Progenitor cell of endocrine pancreas (in vitro differentiated cells): Measurements from ENCODE around the gene PARP9. TPM values are rescaled to one million over a fixed set of nuclear protein-coding genes. Genes with fewer than 3 reads are reported as not detected.

Experiments
- DNase-seq: peaks from one replicate; pipeline ENCODE4 v3.0.0; 2021; ENCODE audit warnings: low spot score; ENCODE audit not compliant: unreplicated experiment
- H3K27ac Mint-ChIP-seq: 2 replicates; pipeline ENCODE4 v1.8.0; 2021; ENCODE audit warnings: mild to moderate bottlenecking, moderate library complexity, mixed read lengths
- H3K27me3 Mint-ChIP-seq: 2 replicates; pipeline ENCODE4 v1.8.0; 2021; ENCODE audit warnings: mixed read lengths
- H3K36me3 Mint-ChIP-seq: 2 replicates; pipeline ENCODE4 v1.8.0; 2022; ENCODE audit warnings: mixed read lengths; ENCODE audit not compliant: insufficient read depth
- H3K4me1 Mint-ChIP-seq: 2 replicates; pipeline ENCODE4 v1.8.0; 2021; ENCODE audit warnings: low read depth, mixed read lengths
- H3K4me3 Mint-ChIP-seq: 2 replicates; pipeline ENCODE4 v1.8.0; 2021; ENCODE audit warnings: low read depth, mild to moderate bottlenecking, moderate library complexity, mixed read lengths
- H3K9me3 Mint-ChIP-seq: 2 replicates; pipeline ENCODE4 v1.8.0; 2021; ENCODE audit warnings: low read depth, mixed read lengths
- total RNA-seq: library from RNA; stranded (reverse); gene quantifications from 2 replicates; pipeline ENCODE4 v1.2.1, GENCODE V29; 2021
- TF ChIP-seq, protein P1 (sequence below): fragments of 200-600 bp; sonication (generic); IDR thresholded peaks from one replicate; pipeline ENCODE4 v1.5.0; 2021; ENCODE audit warnings: antibody characterized with exemption, mild to moderate bottlenecking; ENCODE audit not compliant: unreplicated experiment

Gene PARP9
- total RNA-seq, 1 donor from 2014 or later: 11.3 TPM

DNA sequence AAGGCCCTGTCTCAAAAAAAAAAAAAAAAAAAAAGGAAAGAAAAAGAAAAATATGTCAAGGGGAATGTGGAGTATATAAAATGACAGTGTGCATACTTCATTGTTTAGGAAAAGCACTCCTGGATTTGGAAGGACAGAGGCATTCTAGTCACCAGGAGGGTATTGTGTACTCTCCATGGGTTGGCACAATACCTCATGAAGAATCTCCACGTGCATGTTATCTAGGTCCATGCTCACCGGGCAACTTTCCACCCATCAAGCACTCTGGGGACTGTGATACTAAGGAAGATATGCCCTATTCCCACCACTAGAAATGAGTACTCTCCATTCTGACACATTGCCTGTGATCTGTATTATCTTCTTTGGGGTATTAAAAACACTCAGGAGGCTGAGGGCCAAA, 33.9 kb downstream of the PARP9 start:
- Mint-ChIP-seq H3K36me3 (peaks cover 5% of the 10 kb centered on the region), H3K27ac (no peak overlapping the region), H3K4me1 (no peaks in the 10 kb centered on the region), H3K4me3 (no peak overlapping the region), H3K9me3 (no peaks in the 10 kb centered on the region), H3K27me3 (no peaks in the 10 kb centered on the region)
- no peak for DNase-seq
- TF ChIP-seq, protein P1, sequence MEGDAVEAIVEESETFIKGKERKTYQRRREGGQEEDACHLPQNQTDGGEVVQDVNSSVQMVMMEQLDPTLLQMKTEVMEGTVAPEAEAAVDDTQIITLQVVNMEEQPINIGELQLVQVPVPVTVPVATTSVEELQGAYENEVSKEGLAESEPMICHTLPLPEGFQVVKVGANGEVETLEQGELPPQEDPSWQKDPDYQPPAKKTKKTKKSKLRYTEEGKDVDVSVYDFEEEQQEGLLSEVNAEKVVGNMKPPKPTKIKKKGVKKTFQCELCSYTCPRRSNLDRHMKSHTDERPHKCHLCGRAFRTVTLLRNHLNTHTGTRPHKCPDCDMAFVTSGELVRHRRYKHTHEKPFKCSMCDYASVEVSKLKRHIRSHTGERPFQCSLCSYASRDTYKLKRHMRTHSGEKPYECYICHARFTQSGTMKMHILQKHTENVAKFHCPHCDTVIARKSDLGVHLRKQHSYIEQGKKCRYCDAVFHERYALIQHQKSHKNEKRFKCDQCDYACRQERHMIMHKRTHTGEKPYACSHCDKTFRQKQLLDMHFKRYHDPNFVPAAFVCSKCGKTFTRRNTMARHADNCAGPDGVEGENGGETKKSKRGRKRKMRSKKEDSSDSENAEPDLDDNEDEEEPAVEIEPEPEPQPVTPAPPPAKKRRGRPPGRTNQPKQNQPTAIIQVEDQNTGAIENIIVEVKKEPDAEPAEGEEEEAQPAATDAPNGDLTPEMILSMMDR: no peak

DNA sequence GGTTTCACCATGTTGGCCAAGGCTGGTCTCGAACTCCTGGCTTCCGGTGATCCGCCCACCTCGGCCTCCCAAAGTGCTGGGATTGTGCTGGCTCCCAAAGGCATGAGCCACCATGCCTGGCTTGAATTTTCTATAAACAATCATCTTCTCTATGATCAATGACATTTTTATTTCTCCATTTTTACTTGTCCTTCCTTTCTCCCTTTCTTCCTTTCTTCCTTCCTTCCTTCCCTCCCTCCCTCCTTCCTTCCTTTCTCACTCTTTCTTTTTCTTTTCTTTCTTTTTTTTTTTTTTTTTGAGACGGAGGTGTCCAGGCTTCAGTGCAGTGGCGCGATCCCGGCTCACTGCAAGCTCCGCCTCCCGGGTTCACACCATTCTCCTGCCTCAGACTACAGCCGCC, 40.8 kb downstream of the PARP9 start:
- no peaks in the 10 kb centered on the region for H3K4me1 Mint-ChIP-seq
- TF ChIP-seq, protein P1: no peak
- DNase-seq: no peak
- no peak overlapping the region for H3K4me3 Mint-ChIP-seq
- no peaks in the 10 kb centered on the region for H3K27me3 Mint-ChIP-seq
- no peak overlapping the region for H3K27ac Mint-ChIP-seq
- no peaks in the 10 kb centered on the region for H3K36me3 Mint-ChIP-seq
- H3K9me3 Mint-ChIP-seq: no peaks in the 10 kb centered on the region

DNA sequence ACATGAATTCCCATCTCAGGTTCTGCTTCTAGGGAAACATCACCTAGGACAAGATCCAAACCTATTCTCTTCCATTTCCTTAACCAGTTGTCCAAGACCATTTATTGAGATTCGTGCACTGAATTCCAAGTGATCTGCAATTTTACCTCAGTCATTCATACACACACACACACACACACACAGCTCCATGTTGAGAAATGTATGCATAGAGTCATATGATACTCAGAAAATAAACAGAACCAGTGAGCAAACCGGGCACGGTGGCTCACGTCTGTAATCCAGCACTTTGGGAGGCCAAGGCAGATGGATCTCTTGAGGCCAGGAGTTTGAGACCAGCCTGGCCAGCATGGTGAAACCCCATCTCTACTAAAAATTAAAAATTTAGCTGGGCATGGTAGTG, 43.2 kb downstream of the PARP9 start:
- Mint-ChIP-seq H3K9me3 (no peaks in the 10 kb centered on the region), H3K36me3 (no peaks in the 10 kb centered on the region), H3K27me3 (no peaks in the 10 kb centered on the region), H3K4me3 (no peak overlapping the region), H3K4me1 (no peaks in the 10 kb centered on the region), H3K27ac (no peak overlapping the region)
- DNase-seq: no peak
- TF ChIP-seq, protein P1: no peak

DNA sequence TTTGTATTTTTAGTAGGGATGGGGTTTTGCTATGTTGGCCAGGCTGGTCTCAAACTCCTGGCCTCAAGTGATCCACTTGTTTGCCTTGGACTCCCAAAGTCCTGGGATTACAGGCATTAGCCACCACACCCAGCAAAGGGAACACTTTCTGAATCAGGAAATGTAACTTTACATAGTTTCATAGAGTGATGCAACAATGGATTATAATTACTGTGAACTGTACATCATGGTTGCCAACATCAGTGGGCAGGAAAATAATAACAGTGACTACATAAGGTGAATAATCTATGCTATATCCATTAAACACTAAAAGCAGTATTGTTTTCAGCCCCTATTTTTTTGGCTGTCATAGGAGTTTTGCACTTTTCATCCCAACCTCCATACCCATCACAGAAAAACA, 44.4 kb downstream of the PARP9 start:
- TF ChIP-seq, protein P1: no peak
- H3K9me3 Mint-ChIP-seq: no peaks in the 10 kb centered on the region
- no peaks in the 10 kb centered on the region for H3K36me3 Mint-ChIP-seq
- no peak for DNase-seq
- no peak overlapping the region for H3K27ac Mint-ChIP-seq
- no peaks in the 10 kb centered on the region for H3K4me1 Mint-ChIP-seq
- H3K4me3 Mint-ChIP-seq: no peak overlapping the region
- H3K27me3 Mint-ChIP-seq: no peaks in the 10 kb centered on the region

DNA sequence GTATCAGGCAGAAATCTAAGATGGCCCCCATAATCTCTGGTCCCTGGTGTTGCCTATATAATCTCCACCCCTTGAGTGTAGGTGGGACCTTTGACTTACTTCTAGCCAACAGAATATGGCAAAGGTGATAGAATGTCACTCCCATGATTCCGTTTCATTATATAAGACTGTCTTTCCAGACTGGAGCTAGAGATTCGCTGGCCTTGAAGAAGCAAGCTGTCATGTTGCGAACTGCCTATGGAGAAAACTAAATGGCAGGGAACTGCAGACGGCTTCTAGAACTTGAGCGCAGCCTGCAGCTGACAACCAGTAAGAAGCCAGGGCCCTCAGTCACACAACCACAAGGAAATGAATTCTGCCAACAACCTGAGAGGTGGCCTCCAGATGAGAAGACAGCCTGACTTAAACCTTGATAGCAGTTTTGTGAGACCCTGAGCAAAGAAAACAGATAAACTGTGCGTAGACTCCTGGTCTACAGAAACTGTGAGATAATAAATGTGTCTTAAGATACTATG, 47.2 kb downstream of the PARP9 start:
- Mint-ChIP-seq H3K4me3 (no peak overlapping the region), H3K4me1 (peaks cover 9% of the 10 kb centered on the region), H3K27me3 (no peaks in the 10 kb centered on the region), H3K9me3 (no peaks in the 10 kb centered on the region), H3K27ac (no peak overlapping the region), H3K36me3 (no peaks in the 10 kb centered on the region)
- no peak for DNase-seq
- TF ChIP-seq, protein P1: no peak
